HG03045 (cell line): ENCODE measurements around the gene RICTOR.

Experiments
- ATAC-seq: cut with Tn5 transposase; IDR thresholded peaks from one replicate; pipeline ENCODE4 v1.9.1; 2021; ENCODE audit warnings: mild to moderate bottlenecking, moderate library complexity; ENCODE audit not compliant: unreplicated experiment

The RICTOR gene

GRCh38 chr5:38896760-38897159, 177.4 kb downstream of the RICTOR start:
- no peak for ATAC-seq

- ATAC-seq, result no peak
Measured at GRCh38 chr5:38892363-38892762, 181.8 kb downstream of the RICTOR start.

- no peak for ATAC-seq
Measured at GRCh38 chr5:38891563-38891962, 182.6 kb downstream of the RICTOR start.

GRCh38 chr5:38889424-38889823, 184.8 kb downstream of the RICTOR start:
- ATAC-seq, result no peak

- no peak for ATAC-seq
Measured at GRCh38 chr5:38888041-38888440, 186.2 kb downstream of the RICTOR start.
